Sciatic nerve (tissue), 2 donors: ENCODE results near the gene C11orf21. TPM values are rescaled to one million over a fixed set of nuclear protein-coding genes. Genes with fewer than 3 reads are reported as not detected.
A peak's percentile ranks its signal among the peaks of the same experiment; 100 is the strongest.

ENCODE experiments used
- ATAC-seq: fragments of 200-7000 bp; cut with Tn5 transposase; one replicate; pipeline ENCODE4 v1.9.1; 2020; ENCODE audit warnings: mild to moderate bottlenecking, moderate library complexity
- DNase-seq: peaks from one replicate; pipeline ENCODE4 v3.0.0-alpha.2; 2020; ENCODE audit warnings: low spot score
- intact Hi-C: fragments of 100-400 bp; cut with DNase I; formaldehyde crosslinking; loops from one replicate; pipeline ENCODE4 v1.14.2; 2022
- total RNA-seq: library from RNA; stranded (reverse); fragmentation: NEBNext Ultra II Directional; extraction: Animal tissue kit (Norgen Biotek cat#: 25700); gene quantifications from one replicate; pipeline ENCODE4 v1.2.1, GENCODE V29; 2021
- donor health status: DM: no; HTN: no; CAD: no.
- donor health status: DM: no; HTN: no; CAD: no.

C11orf21 gene
- total RNA-seq, 1 donor from 2014 or later, result 3.1 TPM

GRCh38 chr11:2267851-2268728 lies 33.6 kb downstream of the C11orf21 start:
- intact Hi-C loops, result no loop called here
- DNase-seq, result peak; percentile 58
- no peak for ATAC-seq

DNA sequence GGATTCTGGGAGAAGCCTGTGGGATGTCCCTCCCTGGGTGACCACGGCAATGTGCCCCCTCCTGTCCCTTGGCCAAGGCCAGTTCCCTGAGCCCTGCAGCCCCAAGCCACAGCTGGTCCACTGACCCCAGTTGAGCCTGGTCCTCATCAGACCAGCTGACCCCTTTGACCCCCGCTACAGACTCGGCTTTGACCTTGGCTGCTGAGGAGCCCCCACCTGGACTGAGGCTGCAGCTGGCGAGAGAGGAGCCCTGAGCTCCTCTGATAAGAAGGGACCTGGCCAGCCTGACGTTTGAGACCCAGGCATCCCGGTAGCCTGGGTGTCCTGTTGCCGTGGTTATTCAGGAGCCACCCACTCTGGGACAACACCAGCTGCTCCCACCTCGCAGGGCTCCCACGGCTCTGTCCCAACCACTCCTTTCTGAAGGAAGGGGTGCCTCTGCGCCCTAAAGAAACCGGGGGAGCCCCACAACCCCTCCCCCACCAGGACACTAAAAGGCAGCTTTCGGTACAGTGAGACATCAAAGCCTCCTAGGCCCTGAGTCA lies 34.3 kb downstream of the C11orf21 start:
- DNase-seq, result peak; percentile 47
- intact Hi-C loops, result no loop called here
- ATAC-seq, result no peak

- intact Hi-C loops, result no loop called here
- ATAC-seq, result no peak
- peak; percentile 44 for DNase-seq
These were observed 35.0 kb downstream of the C11orf21 start for GRCh38 chr11:2266586-2267305.

DNA sequence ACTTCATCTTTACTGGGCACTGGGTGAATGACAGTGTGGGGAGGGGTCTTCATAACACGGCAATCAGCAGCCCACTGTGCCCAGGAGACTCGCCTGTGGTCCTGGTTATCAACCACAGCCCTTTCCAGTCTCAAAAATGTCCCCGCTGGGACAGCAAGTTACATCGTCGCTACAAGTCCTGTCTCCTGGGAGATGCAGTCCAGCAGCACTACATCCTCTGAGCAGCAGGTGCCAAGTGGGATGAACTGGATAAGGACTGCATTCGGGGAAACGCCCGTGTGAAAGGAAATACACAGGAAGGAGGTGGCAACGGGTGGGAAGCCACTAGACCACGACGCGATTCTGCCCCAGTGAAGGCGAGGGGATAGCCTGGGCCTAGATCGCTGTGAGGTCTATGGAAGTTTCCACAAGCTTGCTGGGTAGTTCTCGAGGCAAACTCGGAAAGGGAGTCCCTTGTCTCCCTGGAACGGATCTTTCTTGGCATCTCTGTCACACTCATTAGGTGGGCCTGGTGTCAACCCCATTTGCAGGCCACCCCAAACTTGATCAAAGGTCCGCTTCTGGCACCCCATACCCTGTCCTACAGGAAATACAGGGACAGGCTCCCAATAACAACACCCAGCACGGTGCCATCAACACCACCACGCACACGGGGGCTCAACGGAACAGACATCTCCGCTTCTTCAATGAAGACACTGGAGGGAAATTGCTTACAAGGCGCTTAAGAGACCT lies 35.7 kb downstream of the C11orf21 start:
- ATAC-seq, result no peak
- intact Hi-C loops, result no loop called here
- DNase-seq, result peak; percentile 41

- intact Hi-C loops, result no loop called here
- no peak for ATAC-seq
- DNase-seq, result peak; percentile 54
These were observed 36.3 kb downstream of the C11orf21 start for GRCh38 chr11:2265396-2265795.

DNA sequence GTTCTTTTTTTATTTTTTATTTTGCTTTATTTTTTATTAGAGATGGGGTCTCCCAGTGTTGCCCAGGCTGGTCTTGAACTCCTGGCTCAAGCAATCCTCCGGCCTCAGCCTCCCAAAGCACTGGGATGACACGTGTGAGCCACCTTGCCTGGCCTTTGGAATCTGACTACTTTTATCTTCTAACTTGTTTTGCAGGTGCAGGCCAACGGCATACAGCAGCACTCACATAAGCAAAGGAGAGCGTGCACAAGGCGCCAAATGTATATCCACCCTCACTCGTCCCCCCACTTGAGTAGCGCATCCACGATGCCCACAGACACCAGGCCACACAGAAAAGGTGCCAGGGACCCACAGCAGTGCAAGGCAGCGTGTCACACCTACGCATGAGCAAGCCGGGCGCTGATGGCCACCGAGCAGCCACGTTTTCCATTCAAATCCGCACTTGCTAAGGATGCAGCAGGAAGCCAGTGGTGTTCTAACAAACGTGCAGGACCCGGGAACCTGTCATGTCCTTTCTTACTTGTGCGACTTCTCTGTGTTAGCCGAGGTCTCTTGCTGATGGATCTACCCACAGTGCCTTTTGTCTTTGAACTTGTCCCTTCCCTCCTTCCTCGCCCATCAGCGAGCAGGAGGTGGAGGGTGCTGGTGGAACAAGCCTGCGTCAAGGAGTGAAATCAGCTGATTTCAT lies 37.2 kb downstream of the C11orf21 start:
- no peak for ATAC-seq
- intact Hi-C loops, result no loop called here
- DNase-seq, result peak; percentile 36

GRCh38 chr11:2263724-2264360 lies 37.9 kb downstream of the C11orf21 start:
- no peak for ATAC-seq
- DNase-seq, result peak; percentile 41
- intact Hi-C loops, result no loop called here

- intact Hi-C loops, result no loop called here
- peak; percentile 41 for DNase-seq
- no peak for ATAC-seq
These were observed 38.6 kb downstream of the C11orf21 start for GRCh38 chr11:2263071-2263565.

- no peak for ATAC-seq
- no peak for DNase-seq
- intact Hi-C loops, result no loop called here
These were observed 39.2 kb downstream of the C11orf21 start for GRCh38 chr11:2262301-2263070.

DNA sequence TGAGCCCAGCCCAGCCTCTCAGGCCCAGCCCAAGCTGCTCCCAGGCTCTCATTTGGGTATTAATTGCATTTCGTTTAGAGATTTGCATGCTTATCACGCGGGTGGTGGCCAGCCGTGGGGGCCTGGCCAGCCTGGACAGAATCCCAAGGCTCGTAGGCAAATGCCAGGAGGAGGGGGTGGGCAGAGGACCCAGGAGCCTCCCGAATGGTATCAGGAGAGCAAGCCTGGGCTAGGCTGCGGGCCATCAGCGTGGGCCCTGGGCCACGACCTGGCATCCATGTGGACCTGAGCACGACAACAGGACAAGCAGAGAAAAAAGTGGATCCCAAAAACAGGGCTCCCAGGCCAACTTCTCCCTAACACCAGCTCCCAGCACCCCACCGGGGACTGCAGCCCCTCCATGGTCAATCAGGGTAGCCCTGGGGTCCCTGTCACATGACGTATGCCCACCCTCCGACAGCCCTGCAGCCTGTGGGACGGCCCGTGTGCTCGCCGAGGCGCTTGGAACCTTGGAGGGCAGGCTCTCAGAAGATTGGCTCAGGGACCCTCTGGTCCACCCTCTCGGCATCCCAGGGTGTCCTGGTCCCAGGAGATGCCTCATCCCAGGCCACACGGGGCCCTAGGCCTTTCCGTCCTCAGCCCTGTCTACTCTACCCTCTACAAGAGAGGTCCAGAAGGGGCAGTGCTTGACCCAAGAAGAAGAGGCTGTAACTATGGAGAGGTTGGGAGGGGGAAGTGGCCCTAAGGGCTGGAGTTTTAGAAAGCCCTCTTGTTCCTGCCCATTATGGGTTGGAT lies 40.1 kb downstream of the C11orf21 start:
- DNase-seq (peak; percentile 38), ATAC-seq (no peak)
- intact Hi-C loops, result no loop called here

DNA sequence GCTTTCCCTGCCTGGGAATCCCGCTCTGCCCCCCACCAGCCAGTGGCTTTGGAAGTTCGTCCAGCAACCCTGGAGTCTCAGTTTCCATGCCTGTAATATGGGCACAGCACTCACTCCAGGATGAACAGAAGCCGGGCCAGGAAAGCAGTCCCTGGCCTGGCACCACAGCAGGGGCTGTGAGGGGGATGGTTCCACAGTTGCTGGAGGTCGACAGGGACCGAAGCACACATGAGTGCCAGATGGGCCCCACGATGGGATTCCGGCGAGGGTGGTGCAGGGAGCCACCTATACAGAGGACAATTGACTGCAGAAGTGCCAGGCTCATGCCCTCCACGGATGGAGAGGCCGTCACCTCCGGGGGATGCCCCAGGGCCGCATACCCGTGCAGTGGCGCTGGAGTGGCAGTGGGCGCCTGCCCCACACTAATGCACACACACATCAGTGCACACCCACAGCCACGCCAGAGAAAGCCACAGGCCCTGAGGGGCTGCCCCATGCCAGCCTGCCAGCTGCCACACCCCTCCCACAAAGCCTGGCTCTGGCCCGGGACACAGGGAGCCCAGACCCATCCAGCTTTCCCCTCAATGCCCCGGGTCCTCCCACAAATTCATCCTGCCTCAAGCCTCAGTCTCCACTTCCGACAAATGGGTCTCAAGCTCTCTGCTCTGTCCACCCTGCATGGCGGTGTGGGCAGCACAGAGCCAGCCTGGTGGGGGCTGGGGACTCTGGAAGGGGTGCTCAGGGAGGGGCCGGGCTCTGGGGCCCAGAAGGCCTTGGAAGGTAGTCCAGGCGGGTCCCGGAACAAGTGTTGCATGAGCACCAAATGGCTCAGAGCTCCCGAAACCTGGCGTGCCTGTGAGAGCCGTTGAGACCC lies 41.0 kb downstream of the C11orf21 start:
- DNase-seq (peak; percentile 41), ATAC-seq (peak; percentile 11)
- intact Hi-C loops, result no loop called here

DNA sequence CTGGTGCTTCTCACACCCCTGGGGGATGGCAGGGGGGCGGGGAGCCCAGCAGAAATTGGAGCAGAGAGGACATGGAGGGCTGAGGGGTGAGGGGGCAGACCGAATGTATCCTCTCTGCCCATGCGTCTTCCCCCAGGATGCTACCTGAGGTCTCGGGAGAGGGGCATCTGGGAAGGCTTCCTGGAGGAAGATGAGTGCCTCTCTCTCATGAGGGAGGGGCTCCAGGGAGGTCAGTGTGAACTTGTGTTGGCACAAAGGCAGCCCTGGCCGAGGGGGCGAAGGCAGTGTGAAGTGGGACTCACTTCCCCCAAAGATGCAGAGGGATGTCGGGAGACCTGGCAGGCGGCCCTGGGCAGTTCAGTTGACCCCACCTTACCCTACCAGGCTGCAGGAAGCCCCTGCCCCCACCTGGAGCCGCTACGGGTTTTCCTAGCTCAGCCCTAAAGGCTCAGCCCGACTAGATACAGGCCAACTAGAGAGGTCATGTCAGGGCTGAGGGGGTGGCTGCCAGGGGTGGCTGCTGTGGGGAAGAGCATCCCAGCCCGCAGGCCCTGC lies 41.7 kb downstream of the C11orf21 start:
- DNase-seq (peak; percentile 36), ATAC-seq (no peak)
- intact Hi-C loops, result no loop called here

GRCh38 chr11:2259466-2259830 lies 42.3 kb downstream of the C11orf21 start:
- intact Hi-C loops, result no loop called here
- peak; percentile 39 for DNase-seq

GRCh38 chr11:2258501-2259465 lies 42.9 kb downstream of the C11orf21 start:
- ATAC-seq, result no peak
- intact Hi-C loops, result no loop called here
- DNase-seq, result peak; percentile 48

More at GRCh38 chr11:2259466-2259830, 42.3 kb downstream of the C11orf21 start:
- ATAC-seq, result no peak
